DMS79 (cell line): ENCODE measurements around the gene PGM1.
"Not testable (repeated sequence)": the region's sequence is repeated elsewhere in the genome, so short reads cannot be mapped to it uniquely, and the experiment has no call there.

Experiments used
- DNase-seq: peaks from one replicate; lab custom pipeline; 2025; lab: John Stamatoyannopoulos, UW

Gene PGM1

DNA sequence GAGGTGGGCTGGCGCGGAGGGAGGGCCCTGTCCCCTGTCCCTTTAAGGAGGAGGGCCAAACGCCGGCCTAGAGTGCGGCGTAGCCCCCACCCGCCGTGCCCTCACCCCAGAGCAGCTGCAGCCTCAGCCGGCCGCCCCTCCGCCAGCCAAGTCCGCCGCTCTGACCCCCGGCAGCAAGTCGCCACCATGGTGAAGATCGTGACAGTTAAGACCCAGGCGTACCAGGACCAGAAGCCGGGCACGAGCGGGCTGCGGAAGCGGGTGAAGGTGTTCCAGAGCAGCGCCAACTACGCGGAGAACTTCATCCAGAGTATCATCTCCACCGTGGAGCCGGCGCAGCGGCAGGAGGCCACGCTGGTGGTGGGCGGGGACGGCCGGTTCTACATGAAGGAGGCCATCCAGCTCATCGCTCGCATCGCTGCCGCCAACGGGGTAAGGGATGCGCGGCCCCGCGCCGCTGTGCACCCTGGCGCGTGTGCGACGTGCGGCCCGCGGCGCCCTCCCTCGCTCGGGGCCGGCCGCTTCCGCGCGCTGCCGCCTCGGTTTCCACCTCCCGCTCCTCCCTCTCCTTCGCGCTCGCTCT, at the start of gene PGM1:
Gene PGM1, plus strand, starts transcription at position 109 of the 583 bp plus-strand sequence. Its CDS starts 78 bp downstream, at position 187.
- DNase-seq = peak; percentile 9

DNA sequence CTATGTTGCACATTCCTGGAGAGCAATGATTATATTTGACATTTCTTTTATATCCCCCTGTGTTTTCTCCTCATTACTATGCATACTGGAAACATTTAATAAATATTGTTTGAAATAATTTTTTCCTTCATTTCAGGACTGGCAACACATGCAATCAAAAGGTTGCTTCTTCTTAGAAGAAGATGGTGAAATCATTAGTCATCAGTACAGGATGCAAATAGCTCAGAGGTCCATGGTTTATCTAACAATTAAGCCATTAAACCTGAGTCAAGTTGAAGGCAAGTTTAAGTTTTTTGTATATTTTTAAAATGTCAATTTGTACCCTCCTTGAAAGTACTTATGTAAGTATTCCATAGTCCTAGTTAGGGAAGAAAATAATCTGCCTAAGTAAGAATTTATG, 47.4 kb upstream of the PGM1 start:
- no peak for DNase-seq

DNA sequence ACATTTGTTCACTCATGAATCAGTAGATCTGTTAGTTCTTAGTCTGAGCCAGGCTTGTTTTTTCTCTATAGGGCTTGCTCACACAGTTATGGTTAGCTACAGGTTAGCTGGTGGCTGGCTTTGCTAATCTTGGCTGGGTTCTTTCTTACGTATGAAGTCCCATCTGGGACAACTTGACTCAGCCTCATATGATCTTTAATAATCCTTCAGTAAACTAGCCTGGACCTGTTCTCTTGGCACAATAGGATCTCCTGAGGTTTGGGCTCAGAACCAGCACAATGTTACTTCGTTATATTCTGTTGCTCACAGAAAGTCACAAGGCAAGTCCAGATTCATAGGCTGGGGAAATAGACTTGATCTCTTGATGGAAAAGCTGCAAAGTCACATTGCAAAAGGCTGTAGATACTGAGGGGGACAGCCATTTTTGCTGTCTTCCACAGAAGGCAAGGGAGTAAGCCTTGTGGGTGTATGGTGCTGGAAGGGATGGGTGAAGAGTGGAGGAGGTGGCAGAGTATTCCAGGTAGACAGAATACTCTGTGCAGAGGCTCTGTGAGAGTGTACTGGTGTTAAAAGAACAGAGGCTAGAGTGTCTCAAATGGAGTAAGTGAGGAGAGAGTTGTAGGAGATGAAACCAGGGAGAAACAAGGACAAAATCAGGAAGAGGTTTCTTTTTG, 45.5 kb upstream of the PGM1 start:
- no peak for DNase-seq

DNA sequence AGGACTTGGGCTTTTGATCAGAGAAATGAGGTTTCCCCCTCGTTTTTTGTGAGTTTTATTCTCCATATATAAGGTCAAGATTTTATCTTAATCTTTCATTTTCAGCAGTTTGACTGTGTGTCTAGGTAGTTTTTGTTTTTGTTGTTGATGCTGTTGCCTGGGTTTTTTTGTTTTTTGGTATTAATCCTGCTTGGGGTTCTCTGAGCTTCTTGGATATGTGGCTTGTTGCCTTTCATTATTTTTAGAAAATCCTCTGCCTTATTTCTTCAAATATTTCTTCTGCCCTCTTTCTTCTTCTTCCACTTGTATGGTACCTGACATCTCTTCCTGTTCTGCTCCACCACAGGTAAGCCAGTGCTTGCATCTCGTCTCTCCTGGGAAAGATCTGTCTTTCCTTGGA, 44.9 kb upstream of the PGM1 start:
- DNase-seq = no peak

DNA sequence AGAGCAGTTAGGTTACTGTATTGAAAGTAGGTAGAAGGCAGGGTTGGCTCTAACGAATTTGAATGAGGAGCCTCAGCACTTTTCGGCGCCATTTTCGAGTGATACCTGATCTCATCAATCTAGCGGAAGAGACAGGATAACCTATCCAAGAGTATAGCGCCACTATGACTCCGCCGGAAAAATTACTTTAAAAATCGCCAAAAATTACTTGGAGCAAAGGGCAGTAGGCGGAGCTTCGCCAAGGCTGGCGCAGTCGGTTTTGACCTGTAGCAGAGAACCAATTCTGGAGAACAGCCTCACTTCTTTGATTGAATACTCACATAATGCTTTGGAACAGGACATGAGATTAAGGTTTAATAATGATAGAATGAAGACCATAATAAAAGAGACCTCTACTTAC, 44.3 kb upstream of the PGM1 start:
- DNase-seq = no peak

DNA sequence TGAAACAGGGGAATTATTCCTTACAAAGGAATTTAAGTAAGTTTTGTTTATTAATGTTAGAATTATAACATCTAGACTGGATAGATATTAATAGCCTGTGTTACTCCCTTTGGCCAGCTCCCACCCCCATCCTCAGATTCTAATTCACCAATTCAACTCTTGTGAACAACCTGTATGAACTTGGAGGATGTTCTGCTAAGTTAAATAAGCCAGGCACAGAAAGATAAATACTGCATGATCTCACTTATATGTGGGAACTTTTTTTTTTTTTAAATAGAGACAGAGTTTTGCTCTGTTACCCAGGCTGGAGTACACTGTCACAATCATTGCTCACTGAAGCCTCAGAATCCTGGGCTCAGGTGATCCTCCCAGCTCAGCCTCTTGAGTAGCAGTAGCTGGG, 37.7 kb upstream of the PGM1 start:
- no peak for DNase-seq

DNA sequence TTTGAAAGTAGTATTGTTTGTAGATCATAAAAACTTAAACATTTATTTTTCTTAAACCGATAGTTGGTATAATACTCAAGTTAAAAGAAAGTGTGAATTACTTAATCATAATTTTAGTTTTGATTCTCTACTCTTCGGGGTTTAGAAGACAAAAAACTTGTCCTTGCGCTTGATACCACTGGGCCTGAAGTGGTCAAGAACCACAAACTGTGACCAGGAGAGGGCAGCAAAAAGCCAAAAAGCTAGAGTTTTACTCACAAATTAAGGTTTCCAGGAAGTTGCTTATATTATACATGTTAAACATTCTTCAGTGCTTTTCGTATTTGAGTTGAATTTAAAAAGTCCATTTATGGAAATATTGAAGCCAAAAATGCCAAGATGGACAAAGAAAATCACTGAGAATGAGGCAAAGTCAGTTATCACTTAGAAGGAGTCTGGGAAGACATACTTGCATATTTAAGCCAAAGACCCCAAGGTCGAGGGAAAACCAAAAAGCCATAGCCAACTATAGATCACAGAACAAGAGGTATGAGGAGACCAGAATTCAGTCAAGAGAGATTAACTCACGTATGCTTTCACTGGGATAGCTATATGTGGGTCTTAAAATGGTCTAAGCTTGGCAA, 35.7 kb upstream of the PGM1 start:
- no peak for DNase-seq

DNA sequence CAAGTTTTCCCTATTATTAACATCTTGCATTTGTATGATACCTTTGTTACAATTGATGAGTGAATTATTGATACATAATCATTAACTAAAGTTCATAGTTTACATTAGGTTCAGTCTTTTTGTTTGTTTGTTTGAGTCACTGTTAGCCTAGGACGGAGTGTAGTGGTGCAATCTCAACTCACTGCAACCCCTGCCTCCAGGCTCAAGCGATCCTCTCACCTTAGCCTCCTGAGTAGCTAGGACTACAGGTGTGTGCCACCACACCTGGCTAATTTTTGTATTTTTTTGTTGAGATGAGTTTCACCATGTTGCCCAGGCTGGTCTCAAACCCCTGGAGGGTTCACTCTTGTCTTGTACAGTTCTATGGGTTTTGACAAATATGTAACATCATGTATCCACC, 33.9 kb upstream of the PGM1 start:
- no peak for DNase-seq

DNA sequence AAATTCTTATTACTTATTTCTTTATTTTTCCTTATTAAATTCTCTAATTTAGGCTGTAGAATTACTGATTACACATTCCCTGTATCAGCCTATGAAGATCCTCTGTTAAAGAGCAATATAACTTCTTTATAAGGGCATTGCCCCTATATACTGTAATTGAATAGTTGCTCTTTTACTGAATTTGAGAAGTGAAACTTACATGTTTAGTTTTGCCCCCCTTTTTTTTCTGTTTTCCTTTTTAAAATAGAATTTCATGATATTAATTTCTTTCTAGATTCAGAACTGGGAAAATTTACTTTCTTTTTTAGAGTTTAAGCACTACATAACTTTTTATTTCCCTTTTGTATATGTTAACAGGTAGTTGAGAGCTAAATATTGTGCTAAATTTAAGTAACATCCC, 29.5 kb upstream of the PGM1 start:
- DNase-seq = no peak

DNA sequence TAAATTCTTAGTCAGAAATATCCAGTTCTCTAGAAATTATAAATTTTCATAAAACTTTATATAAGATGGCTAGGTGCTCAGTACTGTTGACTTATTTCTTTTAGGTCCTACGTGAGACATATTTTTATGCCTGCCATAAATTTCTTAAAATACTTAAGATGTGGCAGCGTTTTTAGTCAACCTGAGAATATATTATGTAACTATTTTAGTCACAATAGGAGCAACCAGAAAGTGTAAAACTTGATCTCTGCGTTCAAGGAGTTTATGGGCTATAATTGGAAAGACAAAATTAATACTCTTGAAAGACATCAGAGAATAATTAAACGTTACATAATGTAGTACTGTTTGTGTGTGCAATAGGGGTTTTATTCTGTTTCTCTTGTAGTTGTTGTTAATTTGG, 24.1 kb upstream of the PGM1 start:
- DNase-seq = no peak

DNA sequence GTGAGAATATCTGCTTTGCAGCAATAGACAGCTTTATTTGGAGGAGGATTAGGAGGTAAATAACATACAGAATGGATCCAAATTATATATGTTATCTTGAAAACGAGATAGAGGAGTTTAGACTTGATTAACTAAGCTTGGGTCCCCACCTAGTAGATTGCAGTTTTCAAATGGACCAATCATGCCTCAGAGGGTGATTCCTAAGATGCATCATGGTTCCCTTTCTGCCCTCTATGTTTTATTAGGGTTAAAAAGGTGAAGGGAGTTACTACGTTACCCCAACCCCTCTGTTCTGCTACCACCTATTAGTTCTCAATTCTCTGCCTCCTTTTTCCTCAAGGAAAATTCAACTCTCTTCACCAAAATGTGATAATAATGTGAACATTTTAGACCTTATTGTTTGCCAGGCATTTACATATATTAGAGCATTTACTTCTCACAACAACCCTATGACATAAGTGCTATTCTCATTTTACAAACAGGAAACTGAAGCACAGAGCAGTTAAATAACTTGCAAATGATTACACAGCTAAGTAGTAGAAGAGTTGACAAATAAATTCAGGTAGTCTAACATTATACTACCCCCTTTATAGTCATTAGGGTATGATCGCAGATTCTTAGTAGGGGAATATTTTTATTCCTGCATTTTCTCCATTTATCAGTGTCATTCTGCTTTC, 23.4 kb upstream of the PGM1 start:
- no peak for DNase-seq

DNA sequence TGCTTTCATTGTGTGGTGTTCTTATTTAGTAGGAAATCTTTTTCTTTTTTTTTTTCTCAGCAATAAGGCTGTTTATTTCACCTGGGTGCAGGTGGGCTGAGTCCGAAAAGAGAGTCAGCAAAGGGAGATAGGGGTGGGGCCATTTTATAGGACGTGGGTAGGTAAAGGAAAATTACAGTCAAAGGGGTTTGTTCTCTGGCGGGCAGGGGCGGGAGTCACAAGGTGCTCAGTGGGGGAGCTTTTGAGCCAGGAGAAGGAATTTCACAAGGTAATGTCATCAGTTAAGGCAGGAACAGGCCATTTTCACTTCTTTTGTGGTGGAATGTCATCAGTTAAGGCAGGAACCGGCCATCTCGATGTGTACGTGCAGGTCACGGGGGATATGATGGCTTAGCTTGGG, 20.5 kb upstream of the PGM1 start:
- DNase-seq = not testable (repeated sequence)

DNA sequence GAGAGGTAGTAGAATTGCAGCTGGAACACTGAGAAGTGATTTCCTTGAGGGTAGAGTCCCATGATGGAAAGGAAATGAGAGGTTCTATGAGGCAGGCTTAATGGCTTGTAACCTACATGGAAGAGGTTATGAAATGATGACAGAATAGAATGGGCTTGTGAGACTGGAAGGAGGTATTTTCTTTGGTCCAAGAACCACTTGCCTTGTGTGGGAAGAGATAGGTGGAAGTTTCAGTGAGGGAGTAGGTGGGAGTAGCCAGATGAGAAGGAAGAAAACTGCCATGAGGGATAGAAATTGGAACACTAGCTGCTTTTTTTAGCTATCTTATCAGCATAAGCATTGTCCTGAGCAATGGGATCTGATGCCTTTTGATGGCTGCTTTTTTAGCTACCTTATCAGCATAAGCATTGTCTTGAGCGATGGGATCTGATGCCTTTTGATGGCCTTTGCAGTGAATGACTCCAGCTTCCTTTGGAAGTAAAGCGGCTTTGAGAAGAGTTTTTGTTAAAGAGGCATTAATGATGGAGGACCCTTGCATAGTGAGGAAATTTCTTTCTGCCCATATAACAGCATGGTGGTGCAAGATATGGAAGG, 18.9 kb upstream of the PGM1 start:
- not testable (repeated sequence) for DNase-seq

DNA sequence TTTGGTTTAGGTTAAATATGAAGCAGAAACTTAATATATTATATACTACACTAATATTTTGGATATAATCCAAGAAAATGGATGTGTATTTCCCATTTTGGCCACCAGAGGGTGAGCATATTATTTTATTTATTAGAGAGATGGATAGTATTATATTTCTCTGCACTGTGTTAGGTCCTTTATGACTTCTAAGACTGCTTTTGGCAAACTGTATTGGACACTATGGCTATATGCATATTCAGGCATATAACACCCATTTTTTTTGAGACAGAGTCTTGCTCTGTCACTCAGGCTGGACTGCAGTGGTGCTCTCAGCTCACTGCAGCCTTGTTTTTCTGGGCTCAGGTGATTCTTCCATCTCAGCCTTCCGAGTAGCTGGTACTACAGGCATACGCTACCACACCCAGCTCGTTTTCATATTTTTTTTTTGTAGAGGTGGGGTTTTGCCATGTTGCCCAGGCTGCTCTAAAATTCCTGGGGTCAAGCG, 17.8 kb upstream of the PGM1 start:
- DNase-seq = no peak

DNA sequence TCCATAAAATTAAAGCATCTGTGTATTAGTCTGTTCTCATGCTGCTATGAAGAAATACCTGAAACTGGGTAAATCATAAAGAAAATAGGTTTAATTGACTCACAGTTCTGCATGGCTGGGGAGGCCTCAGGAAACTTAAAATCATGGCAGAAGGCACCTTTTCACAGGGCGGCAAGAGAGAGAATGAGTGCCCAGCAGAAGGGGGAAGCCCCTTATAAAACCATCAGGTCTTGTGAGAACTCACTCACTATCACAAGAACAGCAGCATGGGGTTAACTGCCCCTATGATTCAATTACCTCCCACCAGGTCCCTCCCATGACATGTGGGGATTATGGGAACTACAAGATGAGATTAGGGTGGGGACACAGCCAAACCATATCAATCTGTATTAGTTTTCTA, 6.9 kb upstream of the PGM1 start:
- DNase-seq = not testable (repeated sequence)

DNA sequence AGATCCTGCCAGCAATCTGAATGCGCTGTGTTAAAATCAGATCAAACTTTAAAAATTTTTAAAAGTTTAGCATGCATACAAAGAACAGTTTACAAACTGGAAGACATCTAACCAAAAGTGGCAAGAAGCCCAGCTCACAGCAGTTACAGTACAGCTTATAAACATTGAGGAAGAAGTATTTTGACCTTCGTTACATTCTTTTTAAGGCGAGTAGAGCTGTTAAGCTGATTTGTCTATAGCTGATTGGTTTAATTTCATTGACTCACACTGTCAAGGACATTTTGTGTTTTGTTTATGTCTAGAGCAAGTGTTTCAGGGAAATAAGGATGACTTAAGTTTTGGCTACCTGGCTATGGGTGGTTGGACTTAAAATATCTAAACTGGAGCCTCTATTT, 3.0 kb upstream of the PGM1 start:
- no peak for DNase-seq

DNA sequence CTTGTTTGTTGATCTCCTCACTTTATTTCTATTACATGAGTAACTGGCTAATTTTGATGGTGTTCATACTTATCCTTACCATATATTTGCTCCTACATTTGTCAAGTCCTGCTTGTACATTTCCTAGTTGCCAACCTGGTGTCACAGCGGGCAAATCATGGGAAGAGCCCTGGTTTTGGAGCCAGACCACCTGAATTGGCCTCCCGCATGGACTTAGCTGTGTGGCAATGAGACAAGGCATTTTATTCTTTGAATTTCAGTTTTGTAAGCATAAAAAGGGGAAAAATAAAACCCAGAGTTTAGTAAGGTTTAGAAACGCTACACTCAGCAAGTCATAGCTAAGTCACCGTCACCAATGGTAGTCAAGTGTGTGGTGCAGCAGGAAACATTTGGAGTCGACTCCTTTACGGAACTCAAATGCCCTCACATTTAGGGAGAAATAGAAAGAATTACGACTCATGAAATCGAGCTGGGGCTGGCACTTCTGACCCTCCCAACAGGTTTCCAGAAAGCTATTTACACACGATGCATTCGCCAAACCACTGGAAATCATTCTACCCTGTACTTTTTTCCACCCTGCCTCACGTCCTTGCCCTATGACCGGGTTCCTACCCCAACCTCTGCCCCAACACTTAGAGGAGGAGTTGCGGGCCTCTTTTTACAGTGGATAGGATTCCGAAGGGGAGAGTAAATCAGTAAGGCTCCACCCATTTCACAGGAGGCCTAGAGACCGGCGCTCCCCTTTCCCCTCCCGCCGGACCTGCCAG, 492 bp upstream of the PGM1 start:
- DNase-seq = no peak

DNA sequence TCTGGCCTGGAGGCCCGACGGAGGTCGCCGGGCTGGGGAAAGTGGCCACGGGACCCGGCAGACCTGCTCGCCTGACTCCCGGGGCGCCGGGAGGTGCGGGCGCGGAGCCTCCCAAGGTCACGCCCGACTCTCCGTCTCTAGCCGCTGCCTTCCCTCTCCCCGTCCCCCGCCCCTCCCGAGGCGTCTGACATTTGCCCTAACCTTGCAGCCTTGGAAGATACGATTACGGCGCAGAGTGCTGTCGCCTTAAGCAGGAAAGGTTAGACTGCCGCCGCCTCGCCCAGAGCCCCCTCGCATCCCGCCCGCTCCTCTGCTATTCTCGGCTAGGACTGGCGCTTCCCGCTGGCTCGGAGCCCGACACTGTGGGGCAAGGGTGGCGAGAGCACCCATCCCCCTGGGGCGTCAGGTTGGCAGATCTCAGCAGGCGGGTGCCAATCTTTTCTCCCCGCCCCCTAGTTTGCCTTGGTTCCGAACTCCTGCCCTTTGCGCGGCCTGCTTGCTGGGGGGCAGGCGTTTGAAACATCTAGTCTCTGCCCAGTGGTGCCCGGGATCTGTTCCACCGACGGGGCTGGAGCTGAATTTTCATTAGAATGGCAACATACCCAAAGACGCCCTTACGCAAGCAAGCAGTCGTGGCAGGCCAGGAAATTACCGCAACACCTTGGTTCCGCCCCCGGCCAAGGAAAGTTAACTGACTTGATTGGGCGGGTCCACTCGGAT, 835 bp downstream of the PGM1 start:
- DNase-seq = no peak

DNA sequence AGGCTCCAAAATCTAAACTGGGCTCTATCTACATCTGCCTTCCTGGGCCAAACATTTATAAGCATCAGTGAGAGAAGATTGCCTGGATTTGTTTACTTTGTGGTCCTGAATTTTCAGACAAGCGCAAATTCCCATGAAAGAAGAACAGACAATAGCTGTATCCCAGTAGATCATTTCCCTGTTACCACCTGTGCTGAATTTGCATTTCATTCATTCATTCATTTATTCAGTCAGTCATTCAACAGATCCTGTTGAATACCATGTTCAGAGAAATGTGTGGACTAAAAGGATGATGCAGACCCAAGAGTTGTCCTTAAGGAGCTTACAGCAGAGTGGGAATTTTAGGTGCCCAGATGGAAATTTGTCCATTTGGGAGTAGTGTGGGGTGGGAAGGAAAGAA, 2.2 kb downstream of the PGM1 start:
- DNase-seq = no peak

DNA sequence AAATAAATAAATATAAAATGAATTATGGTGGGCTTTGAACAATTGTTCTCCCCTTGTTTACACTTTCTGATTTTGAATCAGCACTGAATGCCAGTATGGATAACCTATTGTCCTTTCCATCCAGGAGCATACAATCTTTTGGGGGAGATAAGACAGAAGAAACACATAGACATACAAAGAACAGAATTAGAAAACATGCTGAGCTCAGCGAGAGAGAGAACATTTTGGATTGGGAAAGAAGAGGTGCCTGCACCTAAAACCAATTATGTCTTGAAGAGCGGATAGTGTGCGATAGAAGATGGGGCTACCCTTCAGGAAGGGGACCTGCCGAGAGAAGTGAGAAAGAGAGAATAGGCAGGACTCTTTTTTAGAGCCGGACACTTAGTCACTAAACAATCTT, 6.6 kb downstream of the PGM1 start:
- DNase-seq = no peak

DNA sequence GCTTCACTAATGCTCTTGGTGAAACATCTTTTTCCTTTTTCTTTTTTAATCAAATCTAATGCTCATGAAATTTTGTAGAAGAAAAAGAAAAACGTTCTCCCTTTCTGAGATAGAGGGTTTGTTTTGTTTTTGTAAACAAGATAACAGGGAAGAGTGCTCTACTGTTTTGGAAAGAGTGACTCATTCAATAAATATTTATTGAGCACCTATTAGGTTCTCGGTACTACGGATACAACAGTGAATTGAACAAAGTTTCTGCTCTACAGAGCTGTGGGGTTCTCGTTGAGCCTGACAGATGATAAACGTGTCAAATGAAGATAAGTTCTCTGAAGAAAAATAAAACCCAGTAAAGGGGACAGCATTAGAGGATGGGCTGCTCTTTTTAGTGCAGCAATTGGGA, 7.0 kb downstream of the PGM1 start:
- DNase-seq = no peak
